Ectodermal cell (in vitro differentiated cells): ENCODE measurements around the gene WNT7B.

ENCODE experiments used
- H3K27ac ChIP-seq: 2 replicates; pipeline ENCODE4 v1.7.0; 2013; ENCODE audit warnings: mild to moderate bottlenecking, low read depth, low read length; ENCODE audit not compliant: insufficient read depth, poor library complexity, severe bottlenecking
- H3K27me3 ChIP-seq: 2 replicates; pipeline ENCODE4 v1.7.0; 2013; ENCODE audit warnings: mild to moderate bottlenecking, low read length; ENCODE audit not compliant: insufficient read depth, control insufficient read depth, poor library complexity, severe bottlenecking
- H3K36me3 ChIP-seq: one replicate; pipeline ENCODE4 v1.7.0; 2013; ENCODE audit warnings: low read length; ENCODE audit not compliant: control insufficient read depth, insufficient read depth
- H3K4me1 ChIP-seq: one replicate; pipeline ENCODE4 v1.7.0; 2013; ENCODE audit warnings: low read length; ENCODE audit not compliant: control insufficient read depth, insufficient read depth
- H3K4me3 ChIP-seq: 2 replicates; pipeline ENCODE4 v1.7.0; 2013; ENCODE audit warnings: low read depth, low read length, control low read depth; ENCODE audit not compliant: insufficient read depth
- H3K9me3 ChIP-seq: 2 replicates; pipeline ENCODE4 v1.7.0; 2013; ENCODE audit warnings: mild to moderate bottlenecking, low read length, moderate library complexity; ENCODE audit not compliant: control insufficient read depth
- WGBS, 2 experiments: methylation state at CpG; one replicate each; pipeline ENCODE4 v1.1.7; 2013; ENCODE audit warnings: missing lambda C conversion rate in 2 of 2; 5-methylcytosine and 5-hydroxymethylcytosine counted together

The WNT7B gene

DNA sequence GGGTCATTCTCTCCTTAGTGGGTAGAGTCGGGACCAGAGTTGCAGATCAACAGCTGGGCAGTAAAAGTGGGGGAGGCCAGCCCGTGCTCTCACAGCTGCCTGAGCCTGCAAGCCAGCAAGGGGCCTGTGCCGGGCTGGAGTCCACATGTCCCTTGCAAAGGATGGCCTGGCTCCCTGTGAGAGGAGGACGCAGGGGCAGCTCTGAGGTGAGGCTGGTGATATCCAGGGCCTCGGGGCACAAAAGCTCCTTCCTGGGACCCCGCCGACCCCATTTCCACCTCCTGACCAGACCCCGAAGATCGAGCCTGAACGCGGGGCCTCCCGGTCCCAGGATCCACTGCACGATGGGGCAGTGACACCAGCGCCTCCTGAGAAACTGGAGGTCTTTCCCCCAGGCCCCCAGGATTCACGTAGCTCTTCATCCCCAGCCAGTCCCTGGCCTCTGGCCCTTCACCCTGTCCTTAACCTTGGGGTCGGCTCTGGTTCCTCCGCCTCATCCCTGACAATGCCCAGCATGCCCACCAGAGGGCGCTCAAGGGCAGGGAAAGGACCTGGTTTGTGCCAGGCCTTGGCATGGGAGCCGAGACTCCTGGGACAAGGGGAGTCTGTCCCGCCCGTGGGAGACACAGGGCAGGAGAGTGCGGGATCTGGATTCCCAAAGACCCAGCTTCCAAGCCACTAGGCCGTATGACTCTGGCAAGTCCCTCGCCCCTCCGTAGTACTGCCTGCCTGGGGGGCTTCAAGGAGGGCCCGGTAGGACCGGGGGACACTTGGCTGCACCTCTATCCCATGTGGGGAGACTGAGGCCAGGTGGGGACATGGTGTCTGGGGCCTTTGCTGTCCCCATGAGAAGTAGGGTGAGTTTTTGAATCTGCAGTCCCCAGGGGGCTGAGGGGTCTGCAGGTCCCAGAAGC is 17.8 kb upstream of the WNT7B start:
- peaks cover 8% of the 10 kb centered on the region for H3K4me1 ChIP-seq

DNA sequence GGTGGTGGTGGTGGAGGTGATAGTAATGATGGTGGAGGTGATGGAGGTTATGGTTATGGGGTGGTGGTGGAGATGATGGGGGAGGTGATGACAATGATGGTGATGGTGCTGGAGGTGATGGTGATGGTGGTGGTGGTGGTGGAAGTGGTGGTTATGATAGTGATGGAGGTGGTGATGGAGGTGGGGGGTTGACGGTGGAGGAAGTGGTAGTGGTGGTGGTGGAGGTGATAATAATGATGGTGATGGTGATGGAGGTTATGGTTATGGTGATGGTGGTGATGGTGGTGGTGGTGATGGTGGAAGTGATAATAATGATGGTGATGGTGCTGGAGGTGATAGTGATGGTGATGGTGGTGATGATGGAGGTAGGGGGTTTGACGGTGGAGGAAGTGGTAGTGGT is 16.9 kb upstream of the WNT7B start:
- H3K27ac ChIP-seq, result no peak overlapping the region
- no peaks in the 10 kb centered on the region for H3K36me3 ChIP-seq
- H3K4me1 ChIP-seq, result peaks cover 8% of the 10 kb centered on the region
- 94 to 98% methylated on average over 2 of the region's 2 CpGs for WGBS, 2 experiments
- no peaks in the 10 kb centered on the region for H3K27me3 ChIP-seq
- no peak overlapping the region for H3K4me3 ChIP-seq
- no peaks in the 10 kb centered on the region for H3K9me3 ChIP-seq

More for the DNA sequence above, 17.8 kb upstream of the WNT7B start:
- Histone ChIP-seq H3K27me3 (no peaks in the 10 kb centered on the region), H3K27ac (no peak overlapping the region), H3K36me3 (no peaks in the 10 kb centered on the region), H3K4me3 (no peak overlapping the region), H3K9me3 (no peaks in the 10 kb centered on the region)
- 53 to 54% methylated on average over 27 of the region's 27 CpGs for WGBS, 2 experiments

DNA sequence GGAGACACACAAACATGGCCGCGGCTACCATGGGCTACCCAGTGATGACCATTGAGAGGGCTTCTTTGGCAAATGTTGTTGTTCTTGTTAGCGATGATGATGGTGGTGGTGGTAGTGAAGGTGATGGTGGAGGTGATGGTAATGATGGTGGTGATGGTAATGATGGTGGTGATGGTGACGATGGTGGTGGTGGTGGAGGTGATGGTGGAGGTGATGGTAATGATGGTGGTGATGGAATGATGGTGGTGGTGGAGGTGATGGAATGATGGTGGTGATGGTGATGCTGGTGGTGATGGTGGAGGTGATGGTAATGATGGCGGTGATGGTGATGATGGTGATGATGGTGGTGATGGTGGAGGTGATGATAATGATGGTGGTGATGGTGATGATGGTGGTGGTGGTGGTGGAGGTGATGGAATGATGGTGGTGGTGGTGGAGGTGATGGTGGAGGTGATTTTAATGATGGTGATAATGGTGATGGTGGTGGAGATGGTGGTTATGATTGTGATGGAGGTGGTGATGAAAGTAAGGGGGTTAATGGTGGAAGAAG is 16.3 kb upstream of the WNT7B start:
- H3K9me3 ChIP-seq, result no peaks in the 10 kb centered on the region
- 92 to 96% methylated on average over 5 of the region's 5 CpGs for WGBS, 2 experiments
- H3K4me3 ChIP-seq, result no peak overlapping the region
- no peak overlapping the region for H3K27ac ChIP-seq
- peaks cover 8% of the 10 kb centered on the region for H3K4me1 ChIP-seq
- H3K27me3 ChIP-seq, result no peaks in the 10 kb centered on the region
- no peaks in the 10 kb centered on the region for H3K36me3 ChIP-seq

DNA sequence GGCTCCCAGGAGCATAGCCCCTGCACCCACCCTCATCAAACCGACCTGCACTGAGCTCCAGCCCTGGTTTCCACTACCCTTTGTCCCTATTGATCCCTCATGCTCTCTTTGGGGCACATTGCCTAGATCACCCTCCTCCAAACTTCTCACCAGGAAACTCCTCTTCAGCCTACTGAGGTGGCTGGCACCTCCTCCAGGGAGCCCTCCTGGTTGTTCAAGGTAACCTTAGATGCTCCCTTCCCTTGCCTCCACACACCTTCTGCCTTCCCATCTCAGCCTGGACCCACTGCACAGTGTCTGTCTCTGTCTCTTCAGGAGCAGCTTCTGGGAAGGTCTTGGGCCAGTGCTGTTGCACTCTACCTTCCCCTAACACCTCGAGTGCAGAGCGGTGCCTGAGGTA is 15.8 kb upstream of the WNT7B start:
- WGBS, 2 experiments, result 88% methylated on average over 3 of the region's 3 CpGs
- H3K27me3 ChIP-seq, result no peaks in the 10 kb centered on the region

DNA sequence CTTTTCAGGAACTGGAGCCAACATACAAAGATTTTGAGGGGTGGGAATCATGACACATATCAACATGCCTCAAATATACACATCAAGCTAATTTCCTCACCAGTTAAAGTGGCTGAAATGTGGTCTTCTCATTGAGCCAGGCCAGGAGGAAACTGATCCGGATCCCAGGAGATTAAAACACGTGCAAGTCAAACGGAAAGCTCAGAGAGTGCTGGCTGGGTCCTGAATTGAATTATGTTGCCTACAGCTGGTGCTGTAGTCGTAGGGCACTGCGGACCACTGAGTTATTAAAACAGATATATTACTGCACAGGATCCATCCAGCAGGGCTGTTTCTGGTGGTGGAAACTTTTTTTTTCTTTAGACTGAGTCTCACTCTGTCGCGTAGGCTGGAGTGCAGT is 14.1 kb upstream of the WNT7B start:
- H3K36me3 ChIP-seq, result no peaks in the 10 kb centered on the region
- no peak overlapping the region for H3K27ac ChIP-seq
- no peaks in the 10 kb centered on the region for H3K9me3 ChIP-seq
- H3K27me3 ChIP-seq, result no peaks in the 10 kb centered on the region
- H3K4me1 ChIP-seq, result no peaks in the 10 kb centered on the region
- WGBS, 2 experiments, result 86 to 88% methylated on average over 7 of the region's 7 CpGs
- H3K4me3 ChIP-seq, result no peak overlapping the region

More for the DNA sequence above, 15.8 kb upstream of the WNT7B start:
- no peak overlapping the region for H3K27ac ChIP-seq
- H3K4me1 ChIP-seq, result peaks cover 5% of the 10 kb centered on the region
- H3K36me3 ChIP-seq, result no peaks in the 10 kb centered on the region
- H3K9me3 ChIP-seq, result no peaks in the 10 kb centered on the region
- no peak overlapping the region for H3K4me3 ChIP-seq

DNA sequence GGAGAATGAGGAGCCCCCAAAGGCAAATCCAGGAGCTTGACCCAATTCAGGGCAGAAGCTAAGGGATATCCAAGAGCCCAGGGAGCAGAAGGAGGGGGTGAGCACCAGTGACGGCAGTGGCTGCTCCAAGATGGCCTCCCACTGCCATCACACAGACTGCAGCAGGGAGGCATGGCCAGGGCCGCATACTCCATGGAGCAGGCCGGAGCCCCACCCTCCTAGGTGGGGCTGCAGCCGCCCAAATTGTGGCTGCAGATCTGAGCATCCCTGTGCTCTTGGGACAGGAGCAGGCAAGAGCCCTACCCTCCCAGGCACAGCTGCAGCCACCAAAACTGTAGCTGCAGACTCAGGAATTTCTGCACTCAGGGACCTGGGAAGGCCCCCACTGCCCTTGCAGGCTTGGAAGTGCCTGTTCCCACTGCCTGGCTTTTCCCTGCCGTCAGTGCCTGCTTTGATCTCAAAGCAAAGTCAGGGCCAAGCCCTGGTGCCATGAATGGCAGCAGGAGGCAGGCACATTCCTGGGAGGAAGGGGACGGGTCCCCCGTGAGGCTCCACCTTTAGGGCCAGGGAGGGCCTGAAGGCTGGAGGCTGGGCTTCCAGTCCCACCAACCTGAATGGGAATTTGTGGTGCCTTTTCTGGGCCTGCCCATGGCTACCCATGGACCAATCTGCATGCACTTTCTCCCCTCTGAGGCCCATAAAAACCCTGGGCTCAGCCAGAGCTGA is 10.3 kb upstream of the WNT7B start:
- no peaks in the 10 kb centered on the region for H3K27me3 ChIP-seq
- 81 to 85% methylated on average over 7 of the region's 7 CpGs for WGBS, 2 experiments

DNA sequence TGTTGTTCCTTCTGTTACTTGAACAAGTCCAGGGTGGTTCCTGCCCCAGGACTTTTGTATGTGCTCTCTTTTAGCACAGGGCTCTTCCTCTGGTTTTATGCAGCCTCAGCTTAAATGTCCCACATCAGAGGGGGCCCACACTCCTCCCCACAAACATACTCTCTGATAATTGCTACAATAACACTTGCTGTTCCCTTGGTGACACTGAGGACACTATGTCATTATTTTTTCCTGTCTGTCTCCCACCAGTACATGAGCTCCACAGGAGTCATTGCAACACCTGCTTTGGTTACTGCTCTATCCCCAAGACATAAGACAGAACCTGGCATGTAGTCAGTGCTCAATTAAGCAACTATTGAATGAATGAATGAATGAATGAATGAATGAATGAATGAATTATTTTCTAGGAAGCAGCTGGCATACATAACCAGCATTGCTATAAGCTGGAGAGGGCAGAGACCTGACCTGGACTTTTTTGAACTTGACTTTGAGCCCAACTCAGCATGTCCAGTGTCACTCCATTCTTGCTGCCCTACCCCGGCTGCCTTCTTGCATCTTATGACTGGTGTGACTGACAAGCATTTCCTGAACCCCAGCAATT is 7.5 kb upstream of the WNT7B start:
- Histone ChIP-seq H3K4me1 (no peaks in the 10 kb centered on the region), H3K4me3 (no peak overlapping the region), H3K27ac (no peak overlapping the region), H3K9me3 (no peaks in the 10 kb centered on the region), H3K27me3 (peaks cover 6% of the 10 kb centered on the region), H3K36me3 (no peaks in the 10 kb centered on the region)
- WGBS, 2 experiments, result 96 to 97% methylated on average over 1 of the region's 1 CpG

More for the DNA sequence above, 10.3 kb upstream of the WNT7B start:
- Histone ChIP-seq H3K27ac (no peak overlapping the region), H3K36me3 (no peaks in the 10 kb centered on the region), H3K4me1 (no peaks in the 10 kb centered on the region), H3K4me3 (no peak overlapping the region), H3K9me3 (no peaks in the 10 kb centered on the region)

DNA sequence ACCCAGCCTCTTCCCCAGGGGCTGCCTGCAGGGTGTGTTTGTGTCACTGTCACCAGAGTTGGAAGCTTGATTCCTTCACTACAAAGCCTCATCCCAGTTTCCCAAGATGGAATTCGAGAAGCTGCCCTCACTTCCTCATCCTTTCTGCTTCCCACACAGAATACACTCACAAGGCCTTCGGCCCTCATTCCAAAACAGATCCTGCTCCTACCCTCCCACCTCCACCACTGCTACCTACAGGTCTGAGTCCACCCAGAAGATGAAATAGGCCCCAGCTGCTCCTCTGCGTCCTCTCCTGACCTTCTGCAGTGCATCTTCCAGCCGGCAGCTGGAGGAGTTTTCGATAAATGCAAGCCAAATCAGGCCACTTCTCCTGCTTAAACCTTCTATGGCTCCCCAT is 6.8 kb upstream of the WNT7B start:
- no peaks in the 10 kb centered on the region for H3K9me3 ChIP-seq
- no peaks in the 10 kb centered on the region for H3K4me1 ChIP-seq
- WGBS, 2 experiments, result 85 to 86% methylated on average over 5 of the region's 5 CpGs
- no peak overlapping the region for H3K27ac ChIP-seq
- peaks cover 9% of the 10 kb centered on the region for H3K27me3 ChIP-seq
- no peaks in the 10 kb centered on the region for H3K36me3 ChIP-seq
- H3K4me3 ChIP-seq, result no peak overlapping the region

DNA sequence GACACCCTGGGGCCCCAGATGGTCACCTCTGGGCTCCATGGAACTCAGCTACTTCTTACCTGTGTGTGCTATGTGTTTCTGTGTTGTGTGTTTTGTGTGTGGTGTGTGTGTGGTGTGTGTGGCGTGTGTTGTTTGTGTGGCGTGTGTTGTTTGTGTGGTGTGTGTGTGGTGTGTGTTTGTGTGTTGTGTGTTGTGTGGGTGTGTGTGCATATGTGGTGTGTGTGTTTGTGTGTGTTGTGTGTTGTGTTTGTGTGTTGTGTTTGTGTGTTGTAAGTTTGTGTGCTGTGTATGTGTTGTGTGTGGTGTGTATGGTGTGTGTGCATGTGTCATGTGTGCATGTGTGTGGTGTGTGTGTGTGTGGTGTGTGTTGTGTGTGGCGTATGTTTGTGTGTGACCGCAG is 3.8 kb upstream of the WNT7B start:
- Histone ChIP-seq H3K4me1 (peaks cover 11% of the 10 kb centered on the region), H3K36me3 (no peaks in the 10 kb centered on the region), H3K27ac (no peak overlapping the region), H3K4me3 (no peak overlapping the region), H3K9me3 (no peaks in the 10 kb centered on the region), H3K27me3 (peaks cover 39% of the 10 kb centered on the region)
- 93 to 94% methylated on average over 4 of the region's 4 CpGs for WGBS, 2 experiments

DNA sequence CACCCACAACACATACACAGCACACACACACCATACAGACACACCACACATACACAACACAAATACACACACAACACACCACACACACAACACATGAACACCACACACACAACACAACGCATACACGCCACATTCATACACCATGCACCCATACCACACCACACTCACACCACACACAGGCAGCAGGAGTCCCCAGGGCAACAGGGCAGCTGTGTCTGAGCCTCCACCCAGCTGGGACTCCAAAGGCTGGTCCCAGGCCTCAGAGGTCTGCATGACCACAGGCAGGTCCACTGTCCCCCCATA is 3.3 kb upstream of the WNT7B start:
- Histone ChIP-seq H3K4me1 (peaks cover 16% of the 10 kb centered on the region), H3K9me3 (no peaks in the 10 kb centered on the region), H3K27me3 (peaks cover 44% of the 10 kb centered on the region), H3K4me3 (no peak overlapping the region), H3K27ac (no peak overlapping the region), H3K36me3 (no peaks in the 10 kb centered on the region)
- WGBS, 2 experiments, result 94 to 98% methylated on average over 2 of the region's 2 CpGs
